Mesenteric fat pad (tissue), 1 donor: ENCODE data around the gene SLC12A7. TPM values are rescaled to one million over a fixed set of nuclear protein-coding genes. Genes with fewer than 3 reads are reported as not detected.
"Not testable (repeated sequence)": the region's sequence is repeated elsewhere in the genome, so short reads cannot be mapped to it uniquely, and the experiment has no call there.

Experiments used
- DNase-seq: peaks from one replicate; pipeline ENCODE4 v3.0.0-alpha.2; 2020; ENCODE audit warnings: low spot score
- total RNA-seq: library from RNA; stranded (reverse); fragmentation: NEBNext Ultra II Directional; extraction: Animal tissue kit (Norgen Biotek cat#: 25700); gene quantifications from one replicate; pipeline ENCODE4 v1.2.1, GENCODE V29; 2021
- donor health status: DM: yes; HTN: yes; CAD: no.

SLC12A7 gene
- total RNA-seq, 1 donor from 2014 or later = 39.4 TPM

GRCh38 chr5:1026700-1027621 lies 84.9 kb downstream of the SLC12A7 start:
- no peak for DNase-seq

GRCh38 chr5:1021969-1022336 lies 89.9 kb downstream of the SLC12A7 start:
- DNase-seq = not testable (repeated sequence)

GRCh38 chr5:1021136-1021968 lies 90.5 kb downstream of the SLC12A7 start:
- no peak for DNase-seq

GRCh38 chr5:1020452-1020961 lies 91.4 kb downstream of the SLC12A7 start:
- DNase-seq = no peak

GRCh38 chr5:1019001-1019905 lies 92.6 kb downstream of the SLC12A7 start:
- DNase-seq = no peak

- DNase-seq = no peak
Observed at GRCh38 chr5:1018596-1018995, 93.3 kb downstream of the SLC12A7 start.

GRCh38 chr5:1017691-1018455 lies 94.0 kb downstream of the SLC12A7 start:
- no peak for DNase-seq

- DNase-seq = no peak
Observed at GRCh38 chr5:1017056-1017455, 94.8 kb downstream of the SLC12A7 start.

GRCh38 chr5:1016476-1016875 lies 95.4 kb downstream of the SLC12A7 start:
- no peak for DNase-seq

- DNase-seq = no peak
Observed at GRCh38 chr5:1016036-1016435, 95.8 kb downstream of the SLC12A7 start.

- no peak for DNase-seq
Observed at GRCh38 chr5:1015507-1015906, 96.4 kb downstream of the SLC12A7 start.

GRCh38 chr5:1014781-1015221 lies 97.1 kb downstream of the SLC12A7 start:
- DNase-seq = no peak

GRCh38 chr5:1014346-1014745 lies 97.5 kb downstream of the SLC12A7 start:
- no peak for DNase-seq

- DNase-seq = no peak
Observed at GRCh38 chr5:1013948-1014301, 97.9 kb downstream of the SLC12A7 start.

GRCh38 chr5:1013238-1013947 lies 98.5 kb downstream of the SLC12A7 start:
- DNase-seq = no peak

- no peak for DNase-seq
Observed at GRCh38 chr5:1012900-1013237, 99.0 kb downstream of the SLC12A7 start.

GRCh38 chr5:1012313-1012841 lies 99.5 kb downstream of the SLC12A7 start:
- no peak for DNase-seq

- no peak for DNase-seq
Observed at GRCh38 chr5:1011741-1012312, 100.0 kb downstream of the SLC12A7 start.

- no peak for DNase-seq
Observed at GRCh38 chr5:1011226-1011631, 100.6 kb downstream of the SLC12A7 start.
